Esophagus squamous epithelium (tissue), 5 donors: Measurements from ENCODE around the gene VASH1. TPM values are rescaled to one million over a fixed set of nuclear protein-coding genes. Genes with fewer than 3 reads are reported as not detected.

Experiments used
- DNase-seq: peaks from one replicate; lab custom pipeline; 2025; lab: John Stamatoyannopoulos, UW
- H3K27ac ChIP-seq, 4 donors: fragments of 200-600 bp; sonication (generic); one replicate each; pipeline ENCODE4 v1.5.1; 2016 to 2019; ENCODE audit warnings: mild to moderate bottlenecking in 1 of 4
- H3K27me3 ChIP-seq, 4 donors: fragments of 200-600 bp; sonication (generic); 1 replicate in 3 of 4; 2 replicates in 1 of 4; pipeline versions ENCODE4 v1.5.1 to v1.6.0; 2017 to 2021; ENCODE audit warnings: antibody characterized with exemption in 1 of 4
- H3K36me3 ChIP-seq, 3 donors: fragments of 200-600 bp; sonication (generic); one replicate each; pipeline ENCODE4 v1.5.1; 2016 to 2019
- H3K4me1 ChIP-seq, 3 donors: fragments of 200-600 bp; sonication (generic); one replicate each; pipeline ENCODE4 v1.5.1; 2017 to 2019
- H3K4me3 ChIP-seq, 4 donors: fragments of 200-600 bp; sonication (generic); 1 replicate in 3 of 4; 2 replicates in 1 of 4; pipeline ENCODE4 v1.5.1; 2016 to 2019; ENCODE audit warnings: mild to moderate bottlenecking in 2 of 4, moderate library complexity in 1 of 4
- H3K9me3 ChIP-seq, 3 donors: fragments of 200-600 bp; sonication (generic); one replicate each; pipeline ENCODE4 v1.5.1; 2016 to 2019
- POLR2A ChIP-seq, 4 donors: fragments of 450-650 bp; IDR thresholded peaks; one replicate each; pipeline ENCODE4 v1.6.1; 2017; ENCODE audit warnings: antibody characterized with exemption in 4 of 4, mild to moderate bottlenecking in 4 of 4, moderate library complexity in 3 of 4
- WGBS, 2 donors: methylation state at CpG; one replicate each; pipeline ENCODE4 v1.1.5; 2018; 5-methylcytosine and 5-hydroxymethylcytosine counted together
- intact Hi-C: fragments of 100-400 bp; cut with DNase I; formaldehyde crosslinking; loops from one replicate; pipeline ENCODE4 v1.15.0; 2022
- total RNA-seq, 4 donors: library from RNA; depleted of rRNA; stranded (reverse); fragments of >200 nt; gene quantifications; one replicate each; pipeline ENCODE4 v1.1.0, GENCODE V29; 2016
- TF ChIP-seq, protein P1 (sequence below), 6 experiments: fragments of 450-650 bp in 4 of 6; fragments of 200-600 bp in 2 of 6; sonication (generic) in 2 of 6; IDR thresholded peaks; one replicate each; pipeline ENCODE4 v1.5.1; 2016 to 2019; ENCODE audit warnings: antibody characterized with exemption in 6 of 6, mild to moderate bottlenecking in 4 of 6, moderate library complexity in 4 of 6
- donor health status: DM: yes; HTN: yes; CAD: no.

VASH1 gene
- total RNA-seq, 4 donors from 2014 or later: 1.3 to 5.7 (median 3.0) TPM

DNA sequence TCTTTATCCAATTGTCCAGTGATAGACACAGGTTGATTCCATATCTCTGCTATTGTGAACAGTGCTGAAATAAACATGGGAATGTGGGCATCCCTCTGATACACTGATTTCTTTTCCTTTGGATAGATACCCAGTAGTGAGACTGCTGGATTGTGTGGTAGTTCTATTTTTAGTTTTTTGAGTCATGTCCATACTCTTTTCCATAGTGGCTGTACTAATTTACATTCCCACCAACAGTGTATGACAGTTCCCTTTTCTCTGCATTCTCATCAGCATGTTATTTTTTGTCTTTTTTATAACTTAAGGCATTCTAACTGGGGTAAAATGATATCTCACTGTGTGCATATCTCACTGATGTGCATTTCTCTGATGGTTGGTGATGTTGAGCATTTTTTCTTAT is 24.8 kb upstream of the VASH1 start:
- Histone ChIP-seq H3K4me1 (no peaks in the 10 kb centered on the region), H3K27ac (no peak overlapping the region), H3K36me3 (no peaks in the 10 kb centered on the region), H3K4me3 (no peak overlapping the region), H3K27me3 (no peaks in the 10 kb centered on the region), H3K9me3 (peaks cover 0 to 10% (median 0%) of the 10 kb centered on the region in 3 donors)
- intact Hi-C loops: no loop called here
- DNase-seq: no peak
- TF ChIP-seq POLR2A (IDR thresholded peaks at IDR 0.05): no peak
- TF ChIP-seq, protein P1, sequence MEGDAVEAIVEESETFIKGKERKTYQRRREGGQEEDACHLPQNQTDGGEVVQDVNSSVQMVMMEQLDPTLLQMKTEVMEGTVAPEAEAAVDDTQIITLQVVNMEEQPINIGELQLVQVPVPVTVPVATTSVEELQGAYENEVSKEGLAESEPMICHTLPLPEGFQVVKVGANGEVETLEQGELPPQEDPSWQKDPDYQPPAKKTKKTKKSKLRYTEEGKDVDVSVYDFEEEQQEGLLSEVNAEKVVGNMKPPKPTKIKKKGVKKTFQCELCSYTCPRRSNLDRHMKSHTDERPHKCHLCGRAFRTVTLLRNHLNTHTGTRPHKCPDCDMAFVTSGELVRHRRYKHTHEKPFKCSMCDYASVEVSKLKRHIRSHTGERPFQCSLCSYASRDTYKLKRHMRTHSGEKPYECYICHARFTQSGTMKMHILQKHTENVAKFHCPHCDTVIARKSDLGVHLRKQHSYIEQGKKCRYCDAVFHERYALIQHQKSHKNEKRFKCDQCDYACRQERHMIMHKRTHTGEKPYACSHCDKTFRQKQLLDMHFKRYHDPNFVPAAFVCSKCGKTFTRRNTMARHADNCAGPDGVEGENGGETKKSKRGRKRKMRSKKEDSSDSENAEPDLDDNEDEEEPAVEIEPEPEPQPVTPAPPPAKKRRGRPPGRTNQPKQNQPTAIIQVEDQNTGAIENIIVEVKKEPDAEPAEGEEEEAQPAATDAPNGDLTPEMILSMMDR (IDR thresholded peaks at IDR 0.05): no peak

DNA sequence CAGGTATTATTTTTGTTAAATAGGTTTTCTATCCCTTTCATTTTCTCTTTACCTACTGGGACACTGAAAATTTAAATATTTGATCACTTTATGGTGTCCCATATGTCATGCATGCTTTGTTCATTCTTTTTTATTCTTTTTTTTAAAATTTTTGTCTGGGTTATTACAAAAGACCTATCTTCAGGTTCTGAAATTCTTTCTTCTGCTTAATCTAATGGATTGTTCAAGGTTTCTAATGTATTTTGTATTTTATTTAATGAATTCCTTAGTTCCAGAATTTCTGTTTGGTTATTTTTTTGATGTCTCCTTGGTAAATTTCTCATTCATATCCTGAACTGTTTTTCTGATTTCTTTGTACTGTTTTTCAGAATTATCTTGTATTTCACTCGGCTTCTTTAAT is 20.2 kb upstream of the VASH1 start:
- WGBS, 2 donors: 67 to 89% methylated on average over 1 of the region's 1 CpG

DNA sequence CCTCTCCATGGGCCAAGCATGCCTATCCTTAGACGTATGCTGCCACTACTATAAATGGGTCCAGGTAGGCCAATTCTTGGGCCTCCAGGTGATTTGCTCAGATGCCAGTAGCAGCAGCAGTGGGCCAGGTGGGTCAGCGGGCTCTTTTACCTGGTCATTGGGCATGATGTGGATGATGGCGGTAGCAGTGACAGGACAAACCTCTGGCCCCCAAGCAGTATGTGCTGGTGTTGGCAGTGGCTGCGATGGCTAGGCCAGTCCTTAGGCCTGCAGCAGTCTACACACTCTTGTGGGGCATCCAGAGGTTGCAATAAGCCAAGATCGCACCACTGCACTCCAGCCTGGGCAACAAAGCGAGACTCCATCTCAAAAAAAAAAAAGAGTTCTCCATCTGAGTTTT is 19.1 kb upstream of the VASH1 start:
- Histone ChIP-seq H3K9me3 (peaks cover 0 to 10% (median 0%) of the 10 kb centered on the region in 3 donors), H3K4me3 (no peak overlapping the region), H3K4me1 (no peaks in the 10 kb centered on the region), H3K27ac (no peak overlapping the region), H3K36me3 (no peaks in the 10 kb centered on the region), H3K27me3 (no peaks in the 10 kb centered on the region)
- intact Hi-C loops: no loop called here
- no peak for DNase-seq
- TF ChIP-seq POLR2A (IDR thresholded peaks at IDR 0.05): no peak
- TF ChIP-seq, protein P1 (IDR thresholded peaks at IDR 0.05): no peak
- WGBS, 2 donors: 68 to 75% methylated on average over 4 to 5 of the region's 6 CpGs

More for the DNA sequence above, 20.2 kb upstream of the VASH1 start:
- no peaks in the 10 kb centered on the region for H3K4me1 ChIP-seq
- no peak for TF ChIP-seq POLR2A (IDR thresholded peaks at IDR 0.05)
- TF ChIP-seq, protein P1 (IDR thresholded peaks at IDR 0.05): no peak
- no peaks in the 10 kb centered on the region for H3K27me3 ChIP-seq
- H3K36me3 ChIP-seq: no peaks in the 10 kb centered on the region
- no peak overlapping the region for H3K4me3 ChIP-seq
- no peak overlapping the region for H3K27ac ChIP-seq
- peaks cover 0 to 10% (median 0%) of the 10 kb centered on the region in 3 donors for H3K9me3 ChIP-seq
- DNase-seq: no peak
- intact Hi-C loops: no loop called here

DNA sequence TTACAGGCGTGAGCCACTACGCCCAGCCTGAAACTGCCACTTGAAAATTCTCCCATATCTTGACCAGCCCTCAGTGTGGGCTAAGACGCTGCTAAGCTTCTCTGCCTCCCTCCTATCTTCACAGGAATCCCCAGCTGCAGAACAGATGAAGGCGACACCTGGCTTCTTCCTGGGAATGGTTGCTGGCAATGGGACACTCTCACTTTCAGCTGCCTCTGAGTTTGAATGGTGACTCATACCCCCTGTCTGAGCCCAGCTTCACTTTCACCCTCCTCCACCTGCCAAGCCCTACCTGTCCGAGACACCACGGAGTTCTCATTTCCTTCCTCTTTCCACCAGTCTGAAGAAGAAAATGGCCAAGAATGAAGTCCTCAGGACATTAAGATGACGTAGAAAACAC is 18.3 kb upstream of the VASH1 start:
- peaks cover 0 to 10% (median 0%) of the 10 kb centered on the region in 3 donors for H3K9me3 ChIP-seq
- no peak for DNase-seq
- no peaks in the 10 kb centered on the region for H3K27me3 ChIP-seq
- H3K4me3 ChIP-seq: no peak overlapping the region
- no peak for TF ChIP-seq POLR2A (IDR thresholded peaks at IDR 0.05)
- TF ChIP-seq, protein P1 (IDR thresholded peaks at IDR 0.05): no peak
- H3K4me1 ChIP-seq: no peaks in the 10 kb centered on the region
- intact Hi-C loops: no loop called here
- H3K27ac ChIP-seq: no peak overlapping the region
- WGBS, 2 donors: 58 to 60% methylated on average over 3 to 7 of the region's 7 CpGs
- H3K36me3 ChIP-seq: no peaks in the 10 kb centered on the region

DNA sequence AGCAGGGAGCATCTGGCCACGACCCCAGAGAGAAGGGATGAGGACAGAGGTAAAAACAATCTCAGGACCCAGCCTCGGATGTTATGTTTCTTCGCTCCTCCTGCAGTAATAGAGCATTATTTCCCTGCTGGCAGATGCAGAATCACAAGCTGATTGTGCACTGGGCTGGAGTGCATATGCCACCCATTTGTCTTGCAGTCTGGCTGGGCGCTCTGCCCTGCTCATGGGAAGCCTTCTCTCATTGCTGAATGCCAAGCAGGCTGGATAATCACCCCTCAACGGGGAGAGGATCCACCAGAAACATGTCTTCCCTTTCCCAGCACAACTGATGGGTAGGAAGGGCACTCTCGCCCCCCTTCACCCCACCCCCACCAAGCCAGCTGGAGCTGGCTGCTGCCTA is 8.5 kb upstream of the VASH1 start:
- no peak overlapping the region for H3K4me3 ChIP-seq
- no peak overlapping the region for H3K27ac ChIP-seq
- DNase-seq: no peak
- TF ChIP-seq POLR2A (IDR thresholded peaks at IDR 0.05): no peak
- TF ChIP-seq, protein P1 (IDR thresholded peaks at IDR 0.05): no peak
- intact Hi-C loops: no loop called here
- no peaks in the 10 kb centered on the region for H3K9me3 ChIP-seq
- no peaks in the 10 kb centered on the region for H3K36me3 ChIP-seq
- 49 to 100% methylated on average over 1 to 5 of the region's 6 CpGs for WGBS, 2 donors
- no peaks in the 10 kb centered on the region for H3K27me3 ChIP-seq
- no peaks in the 10 kb centered on the region for H3K4me1 ChIP-seq
